B cell (primary cell): ENCODE data around the gene HHLA2. TPM values are rescaled to one million over a fixed set of nuclear protein-coding genes. Genes with fewer than 3 reads are reported as not detected.

ENCODE experiments used
- ATAC-seq: fragments of 200-7000 bp; cut with Tn5 transposase; one replicate; pipeline ENCODE4 v1.10.0; 2021; ENCODE audit warnings: low read depth, mild to moderate bottlenecking, moderate number of reproducible peaks, moderate library complexity
- CTCF ChIA-PET: fragments of 350-600 bp; sonication (Branson Sonifier 250); formaldehyde crosslinking; loops from one replicate; lab custom pipeline; 2021; ENCODE audit warnings: antibody characterized with exemption, inconsistent platforms; lab: Charles Lee
- POLR2A ChIA-PET: fragments of 350-600 bp; sonication (Branson Sonifier 250); formaldehyde crosslinking; loops from one replicate; lab custom pipeline; 2021; ENCODE audit warnings: antibody characterized with exemption; lab: Charles Lee
- DNase-seq: peaks from one replicate; pipeline ENCODE4 v3.0.0; 2013
- H2AFZ ChIP-seq: 2 replicates; pipeline ENCODE4 v1.6.1; 2012; ENCODE audit warnings: mild to moderate bottlenecking, low read depth, low read length; ENCODE audit not compliant: insufficient read depth, poor library complexity, severe bottlenecking
- H3K27ac ChIP-seq, 2 donors: 1 replicate in 1 of 2; 2 replicates in 1 of 2; pipeline ENCODE4 v1.5.1; 2012 to 2013; ENCODE audit warnings: low read length in 2 of 2, mild to moderate bottlenecking in 2 of 2, moderate library complexity in 1 of 2
- H3K27me3 ChIP-seq, 4 experiments: fragments of 200-600 bp in 1 of 4; sonication (generic) in 1 of 4; replicated peaks in 1 of 4; 1 replicate in 2 of 4; 2 replicates in 2 of 4; pipeline versions ENCODE4 v1.6.1 to v1.7.0; 2013 to 2016; ENCODE audit warnings: low read length in 3 of 4, mild to moderate bottlenecking in 2 of 4, mixed read lengths in 1 of 4, moderate library complexity in 1 of 4; ENCODE audit not compliant: insufficient read depth in 4 of 4, control insufficient read depth in 3 of 4; ENCODE audit errors: control extremely low read depth in 1 of 4
- H3K36me3 ChIP-seq, 2 experiments: replicated peaks in 1 of 2; 1 replicate in 1 of 2; 2 replicates in 1 of 2; pipeline versions ENCODE4 v1.6.1 to v1.7.1; 2013; ENCODE audit warnings: low read length in 1 of 2; ENCODE audit not compliant: insufficient read depth in 2 of 2, control insufficient read depth in 1 of 2; ENCODE audit errors: control extremely low read depth in 1 of 2, extremely low read depth in 1 of 2
- H3K4me1 ChIP-seq, 2 donors: fragments of 200-600 bp in 1 of 2; sonication (generic) in 1 of 2; 1 replicate in 1 of 2; 2 replicates in 1 of 2; pipeline versions ENCODE4 v1.5.1 to v1.6.1; 2013 to 2017; ENCODE audit warnings: low read length in 2 of 2; ENCODE audit not compliant: control insufficient read depth in 2 of 2, insufficient read depth in 2 of 2
- H3K4me2 ChIP-seq: replicated peaks from 2 replicates; pipeline ENCODE3; 2012; ENCODE audit warnings: mild to moderate bottlenecking, low read depth, low read length; ENCODE audit not compliant: poor library complexity, severe bottlenecking
- H3K4me3 ChIP-seq, 5 experiments: fragments of 200-600 bp in 1 of 5; sonication (generic) in 1 of 5; 1 replicate in 3 of 5; 2 replicates in 2 of 5; pipeline versions ENCODE4 v1.5.1 to v1.7.0; 2011 to 2016; ENCODE audit warnings: low read length in 4 of 5, mild to moderate bottlenecking in 4 of 5, low read depth in 2 of 5, control low read depth in 1 of 5, moderate library complexity in 1 of 5; ENCODE audit not compliant: insufficient read depth in 1 of 5; ENCODE audit errors: control extremely low read depth in 1 of 5, extremely low read depth in 1 of 5
- H3K79me2 ChIP-seq: fragments of 200-600 bp; sonication (generic); one replicate; pipeline ENCODE4 v1.6.0; 2016; ENCODE audit warnings: low read length; ENCODE audit not compliant: control insufficient read depth, insufficient read depth
- H3K9ac ChIP-seq: fragments of 200-600 bp; sonication (generic); 2 replicates; pipeline ENCODE4 v1.6.1; 2017; ENCODE audit warnings: mild to moderate bottlenecking, low read length, moderate library complexity
- H3K9me3 ChIP-seq, 3 donors: one replicate each; pipeline versions ENCODE4 v1.6.1 to v1.7.1; 2013; ENCODE audit warnings: low read length in 2 of 3; ENCODE audit not compliant: control insufficient read depth in 2 of 3, insufficient read depth in 1 of 3; ENCODE audit errors: control extremely low read depth in 1 of 3
- H4K20me1 ChIP-seq: 2 replicates; pipeline ENCODE4 v1.6.0; 2012; ENCODE audit warnings: mild to moderate bottlenecking, low read length; ENCODE audit not compliant: insufficient read depth, control insufficient read depth, poor library complexity, severe bottlenecking
- H3K27ac Mint-ChIP-seq: one replicate; pipeline ENCODE4 v1.8.0; 2021; ENCODE audit warnings: mixed read lengths
- H3K27me3 Mint-ChIP-seq: one replicate; pipeline ENCODE4 v1.8.0; 2021; ENCODE audit warnings: mixed read lengths
- H3K4me1 Mint-ChIP-seq: one replicate; pipeline ENCODE4 v1.8.0; 2021; ENCODE audit warnings: mixed read lengths
- H3K4me3 Mint-ChIP-seq: one replicate; pipeline ENCODE4 v1.8.0; 2021; ENCODE audit warnings: mixed read lengths
- H3K9me3 Mint-ChIP-seq: one replicate; pipeline ENCODE4 v1.8.0; 2022; ENCODE audit warnings: mixed read lengths; ENCODE audit not compliant: insufficient read depth
- EZH2 ChIP-seq: IDR thresholded peaks from 2 replicates; pipeline ENCODE4 v1.6.1; 2012; ENCODE audit warnings: borderline replicate concordance, low read depth, mild to moderate bottlenecking, moderate library complexity, low read length; ENCODE audit not compliant: insufficient read depth, poor library complexity, severe bottlenecking
- WGBS: methylation state at CpG from one replicate; pipeline ENCODE4 v1.1.5; 2013; ENCODE audit warnings: missing lambda C conversion rate; ENCODE audit not compliant: insufficient coverage; 5-methylcytosine and 5-hydroxymethylcytosine counted together
- intact Hi-C: fragments of 100-400 bp; cut with micrococcal nuclease; formaldehyde crosslinking; loops from one replicate; pipeline ENCODE4 v1.10.0; 2022
- polyA plus RNA-seq: library from polyadenylated mRNA; depleted of rRNA; stranded (reverse); fragments of >200 nt; gene quantifications from 2 replicates; pipeline ENCODE4 v1.2.3, GENCODE V29; 2012
- total RNA-seq, 2 donors: library from RNA; stranded (reverse); fragments of 120-200 nt in 1 of 2; gene quantifications; 1 replicate in 1 of 2; 2 replicates in 1 of 2; pipeline versions ENCODE4 v1.2.3 to v1.2.4, GENCODE V29; 2013 to 2022
- TF ChIP-seq, protein P1 (sequence below): fragments of 200-600 bp; IDR thresholded peaks from one replicate; pipeline ENCODE4 v1.8.0; 2022; ENCODE audit warnings: antibody characterized with exemption, mild to moderate bottlenecking

HHLA2 gene
- total and polyA plus RNA-seq, 2 donors (not counting 1 experiment from before 2014, with no cell fraction given): 0.84 TPM

GRCh38 chr3:108416111-108416869 lies 119.9 kb downstream of the HHLA2 start:
- 80% methylated on average over 3 of the region's 4 CpGs for WGBS
- Histone ChIP-seq H3K79me2 (no peaks in the 10 kb centered on the region), H3K9ac (no peak overlapping the region), H3K4me3 (no peak overlapping the region), H2AFZ (no peak overlapping the region), H3K4me1 (no peaks in the 10 kb centered on the region), H3K27ac (no peak overlapping the region), H3K9me3 (no peaks in the 10 kb centered on the region), H3K36me3 (no peaks in the 10 kb centered on the region), H3K27me3 (no peaks in the 10 kb centered on the region), H4K20me1 (no peaks in the 10 kb centered on the region), H3K4me2 (no peak overlapping the region)
- CTCF ChIA-PET: no interaction called here
- POLR2A ChIA-PET: no interaction called here
- Mint-ChIP-seq H3K4me1 (no peaks in the 10 kb centered on the region), H3K4me3 (no peak overlapping the region), H3K27ac (no peak overlapping the region), H3K9me3 (no peaks in the 10 kb centered on the region), H3K27me3 (peaks cover 5% of the 10 kb centered on the region)
- intact Hi-C loops: no loop called here
- TF ChIP-seq EZH2: no peak
- TF ChIP-seq, protein P1, sequence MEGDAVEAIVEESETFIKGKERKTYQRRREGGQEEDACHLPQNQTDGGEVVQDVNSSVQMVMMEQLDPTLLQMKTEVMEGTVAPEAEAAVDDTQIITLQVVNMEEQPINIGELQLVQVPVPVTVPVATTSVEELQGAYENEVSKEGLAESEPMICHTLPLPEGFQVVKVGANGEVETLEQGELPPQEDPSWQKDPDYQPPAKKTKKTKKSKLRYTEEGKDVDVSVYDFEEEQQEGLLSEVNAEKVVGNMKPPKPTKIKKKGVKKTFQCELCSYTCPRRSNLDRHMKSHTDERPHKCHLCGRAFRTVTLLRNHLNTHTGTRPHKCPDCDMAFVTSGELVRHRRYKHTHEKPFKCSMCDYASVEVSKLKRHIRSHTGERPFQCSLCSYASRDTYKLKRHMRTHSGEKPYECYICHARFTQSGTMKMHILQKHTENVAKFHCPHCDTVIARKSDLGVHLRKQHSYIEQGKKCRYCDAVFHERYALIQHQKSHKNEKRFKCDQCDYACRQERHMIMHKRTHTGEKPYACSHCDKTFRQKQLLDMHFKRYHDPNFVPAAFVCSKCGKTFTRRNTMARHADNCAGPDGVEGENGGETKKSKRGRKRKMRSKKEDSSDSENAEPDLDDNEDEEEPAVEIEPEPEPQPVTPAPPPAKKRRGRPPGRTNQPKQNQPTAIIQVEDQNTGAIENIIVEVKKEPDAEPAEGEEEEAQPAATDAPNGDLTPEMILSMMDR: no peak
- DNase-seq (no peak), ATAC-seq (no peak)

DNA sequence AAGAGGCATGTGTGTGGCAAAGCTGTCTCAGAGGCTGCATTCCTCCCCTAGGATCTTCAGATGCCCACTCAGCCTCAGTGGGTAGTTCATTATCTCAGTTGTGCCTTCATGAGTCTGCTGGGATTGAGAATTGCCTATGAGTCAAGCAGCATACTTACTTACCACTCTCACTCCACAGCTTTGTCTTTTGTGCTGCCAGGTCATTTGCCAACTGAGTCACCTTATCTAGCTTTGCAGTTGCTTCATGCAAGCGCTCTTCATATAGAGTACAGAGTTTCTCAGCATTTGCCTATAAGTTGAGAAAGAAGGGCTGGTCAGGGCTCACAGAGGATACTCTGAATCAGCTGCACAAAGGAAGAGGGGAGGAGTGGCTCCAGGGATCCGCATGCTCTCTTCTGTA lies 124.6 kb downstream of the HHLA2 start:
- Histone ChIP-seq H3K9me3 (peaks cover 0 to 3% (median 0%) of the 10 kb centered on the region in 3 donors), H3K4me3 (no peak overlapping the region), H3K4me2 (no peak overlapping the region), H2AFZ (no peak overlapping the region), H3K27ac (no peak overlapping the region), H3K4me1 (peaks cover 0 to 3% of the 10 kb centered on the region in 2 donors), H3K36me3 (no peaks in the 10 kb centered on the region), H3K9ac (no peak overlapping the region), H4K20me1 (no peaks in the 10 kb centered on the region), H3K79me2 (no peaks in the 10 kb centered on the region), H3K27me3 (no peaks in the 10 kb centered on the region)
- Mint-ChIP-seq H3K27me3 (peaks cover 5% of the 10 kb centered on the region), H3K27ac (no peak overlapping the region), H3K4me1 (peaks cover 3% of the 10 kb centered on the region), H3K9me3 (no peaks in the 10 kb centered on the region), H3K4me3 (no peak overlapping the region)
- CTCF ChIA-PET: interaction anchor here (1.3 kb wide), 1 partner anchor 10 kb away, joined by 3 read pairs; no protein-coding TSS in a partner anchor
- WGBS: 100% methylated on average over 2 of the region's 2 CpGs
- POLR2A ChIA-PET: no interaction called here
- no peak for TF ChIP-seq EZH2
- TF ChIP-seq, protein P1: no peak
- ATAC-seq (no peak), DNase-seq (no peak)
- intact Hi-C loops: no loop called here
